Measurements from ENCODE around the gene ZNF500.

ZNF500 gene

GRCh38 chr16:4766875-4767628 is at the start of gene ZNF500:
TSS of gene ZNF500 (minus strand) at chr16:4767162. CDS start at chr16:4765978, 1,184 bp downstream.
- peak; percentile 59 to 99 (median 96) for DNase-seq

- DNase-seq: no peak
Measured at GRCh38 chr16:4814542-4815173, 47.7 kb upstream of the ZNF500 start.

GRCh38 chr16:4814046-4814445 is 47.1 kb upstream of the ZNF500 start:
- no peak for DNase-seq

- no peak for DNase-seq
Measured at GRCh38 chr16:4813251-4814003, 46.5 kb upstream of the ZNF500 start.

- DNase-seq: no peak
Measured at GRCh38 chr16:4811773-4812172, 44.8 kb upstream of the ZNF500 start.

GRCh38 chr16:4811242-4811641 is 44.3 kb upstream of the ZNF500 start:
- DNase-seq: no peak

GRCh38 chr16:4806280-4806679 is 39.3 kb upstream of the ZNF500 start:
- no peak for DNase-seq

GRCh38 chr16:4805231-4805630 is 38.3 kb upstream of the ZNF500 start:
- DNase-seq: no peak

- DNase-seq: no peak
Measured at GRCh38 chr16:4803898-4804762, 37.2 kb upstream of the ZNF500 start.

GRCh38 chr16:4803401-4803844 is 36.5 kb upstream of the ZNF500 start:
- DNase-seq: no peak

GRCh38 chr16:4802659-4803287 is 35.8 kb upstream of the ZNF500 start:
- peak; percentile 78 to 99 (median 96) for DNase-seq

- peak in 50 of 58 donors; percentile 23 to 73 (median 54) for DNase-seq
Measured at GRCh38 chr16:4801962-4802658, 35.1 kb upstream of the ZNF500 start, which contains the start of gene ROGDI. TSS of gene ROGDI (minus strand) at chr16:4802633. CDS start at chr16:4802571, 62 bp downstream.

- DNase-seq: peak in 3 of 58 donors; percentile 25 to 62 (median 52)
Measured at GRCh38 chr16:4801051-4801961, 34.3 kb upstream of the ZNF500 start.

GRCh38 chr16:4800290-4801041 is 33.5 kb upstream of the ZNF500 start:
- DNase-seq: peak in 54 of 58 donors; percentile 8 to 90 (median 69)

GRCh38 chr16:4799171-4799855 is 32.4 kb upstream of the ZNF500 start:
- DNase-seq: no peak

GRCh38 chr16:4798456-4798855 is 31.5 kb upstream of the ZNF500 start:
- DNase-seq: no peak

- no peak for DNase-seq
Measured at GRCh38 chr16:4797805-4798252, 30.9 kb upstream of the ZNF500 start.

Measured in anterior cingulate cortex (tissue), 58 donors.